H1 (cell line): ENCODE results near the gene CMPK2. TPM values are rescaled to one million over a fixed set of nuclear protein-coding genes. Genes with fewer than 3 reads are reported as not detected.

Experiments used
- CTCF ChIA-PET: fragments of 300-600 bp; sonication (Branson Sonifier 250); formaldehyde crosslinking; loops from one replicate; lab custom pipeline; 2021; ENCODE audit not compliant: partially characterized antibody; lab: Charles Lee
- POLR2A ChIA-PET: fragments of 300-600 bp; sonication (Branson Sonifier 250); formaldehyde crosslinking; loops from one replicate; lab custom pipeline; 2021; ENCODE audit warnings: inconsistent platforms; ENCODE audit not compliant: partially characterized antibody; lab: Charles Lee
- DNase-seq, 2 experiments: peaks; one replicate each; pipeline versions ENCODE4 v3.0.0 to v3.0.0-alpha.2; 2010 to 2022; ENCODE audit warnings: low spot score in 2 of 2, low read depth in 1 of 2, mixed read lengths in 1 of 2
- FAIRE-seq: peaks from 2 replicates; lab custom pipeline; 2011; peaks lifted over from hg19 to GRCh38; lab: Jason Lieb, UNC
- H2AFZ ChIP-seq: 2 replicates; pipeline ENCODE4 v1.8.1; 2012; ENCODE audit warnings: low read length, inconsistent platforms
- H2AK5ac ChIP-seq: 2 replicates; pipeline ENCODE4 v1.6.1; 2013; ENCODE audit warnings: low read depth, low read length
- H2BK120ac ChIP-seq: replicated peaks from 2 replicates; pipeline ENCODE3; 2013; ENCODE audit warnings: low read depth, low read length, inconsistent platforms
- H2BK12ac ChIP-seq: 2 replicates; pipeline ENCODE4 v1.6.1; 2013; ENCODE audit warnings: low read depth, low read length
- H2BK15ac ChIP-seq: 2 replicates; pipeline ENCODE4 v1.6.1; 2013; ENCODE audit warnings: low read length
- H2BK20ac ChIP-seq: 2 replicates; pipeline ENCODE4 v1.6.1; 2013; ENCODE audit warnings: low read length
- H2BK5ac ChIP-seq: 2 replicates; pipeline ENCODE4 v1.6.1; 2013; ENCODE audit warnings: low read depth, low read length
- H3K14ac ChIP-seq: 2 replicates; pipeline ENCODE4 v1.6.1; 2013; ENCODE audit warnings: inconsistent platforms; ENCODE audit not compliant: insufficient read length
- H3K18ac ChIP-seq: 2 replicates; pipeline ENCODE4 v1.6.1; 2013; ENCODE audit warnings: low read length; ENCODE audit errors: extremely low read depth
- H3K23ac ChIP-seq: 2 replicates; pipeline ENCODE4 v1.6.1; 2013; ENCODE audit warnings: inconsistent platforms; ENCODE audit not compliant: insufficient read length
- H3K23me2 ChIP-seq: 2 replicates; pipeline ENCODE4 v1.6.1; 2013; ENCODE audit warnings: low read depth, low read length
- H3K27ac ChIP-seq: 2 replicates; pipeline ENCODE4 v1.6.1; 2011; ENCODE audit warnings: low read depth, low read length, inconsistent platforms
- H3K27me3 ChIP-seq, 4 experiments: replicated peaks in 1 of 4; 1 replicate in 1 of 4; 2 replicates in 3 of 4; pipeline versions ENCODE4 v1.6.1 to v1.8.1; 2011 to 2013; ENCODE audit warnings: low read length in 3 of 4, mild to moderate bottlenecking in 3 of 4, inconsistent platforms in 2 of 4, mixed read lengths in 2 of 4, moderate library complexity in 1 of 4; ENCODE audit not compliant: control insufficient read depth in 3 of 4, insufficient read depth in 3 of 4; ENCODE audit errors: extremely low read depth in 1 of 4
- H3K36me3 ChIP-seq, 4 experiments: 2 replicates each; pipeline versions ENCODE4 v1.6.1 to v1.8.1; 2011 to 2013; ENCODE audit warnings: mild to moderate bottlenecking in 4 of 4, low read length in 3 of 4, moderate library complexity in 2 of 4, control low read depth in 1 of 4, inconsistent platforms in 1 of 4; ENCODE audit not compliant: insufficient read depth in 4 of 4, control insufficient read depth in 2 of 4
- H3K4ac ChIP-seq: replicated peaks from 2 replicates; pipeline ENCODE3; 2013; ENCODE audit warnings: low read length, low read depth, mixed read lengths, inconsistent platforms; ENCODE audit not compliant: insufficient read length
- H3K4me1 ChIP-seq, 4 experiments: replicated peaks in 1 of 4; 1 replicate in 1 of 4; 2 replicates in 3 of 4; pipeline versions ENCODE4 v1.6.1 to v1.8.1; 2011 to 2013; ENCODE audit warnings: low read length in 3 of 4, inconsistent platforms in 2 of 4, mixed read lengths in 1 of 4; ENCODE audit not compliant: insufficient read depth in 4 of 4, control insufficient read depth in 3 of 4
- H3K4me2 ChIP-seq, 2 experiments: 2 replicates each; pipeline versions ENCODE4 v1.6.1 to v1.8.1; 2011 to 2013; ENCODE audit warnings: low read depth in 2 of 2, low read length in 2 of 2, control low read depth in 1 of 2, inconsistent platforms in 1 of 2, mild to moderate bottlenecking in 1 of 2; ENCODE audit not compliant: insufficient read depth in 1 of 2
- H3K4me3 ChIP-seq, 4 experiments: fragments of 200-600, 300-600 bp in 1 of 4; sonication (generic), shearing (Covaris generic), sonication (Bioruptor Twin) in 1 of 4; 2 replicates each; pipeline versions ENCODE4 v1.5.1 to v1.8.1; 2011 to 2016; ENCODE audit warnings: low read length in 4 of 4, low read depth in 3 of 4, control low read depth in 2 of 4, inconsistent platforms in 2 of 4, mild to moderate bottlenecking in 2 of 4, mixed read lengths in 1 of 4, moderate library complexity in 1 of 4; ENCODE audit not compliant: insufficient read depth in 2 of 4; ENCODE audit errors: extremely low read depth in 1 of 4
- H3K56ac ChIP-seq: replicated peaks from 2 replicates; pipeline ENCODE3; 2013; ENCODE audit warnings: low read depth, mild to moderate bottlenecking, mixed read lengths, low read length, inconsistent platforms; ENCODE audit not compliant: insufficient read length
- H3K79me1 ChIP-seq: 2 replicates; pipeline ENCODE4 v1.6.1; 2013; ENCODE audit warnings: low read depth, low read length, control low read depth
- H3K79me2 ChIP-seq, 2 experiments: 2 replicates each; pipeline versions ENCODE4 v1.6.1 to v1.8.1; 2012 to 2013; ENCODE audit warnings: low read length in 2 of 2, mild to moderate bottlenecking in 2 of 2, inconsistent platforms in 1 of 2; ENCODE audit not compliant: insufficient read depth in 2 of 2, control insufficient read depth in 1 of 2
- H3K9ac ChIP-seq, 4 experiments: replicated peaks in 1 of 4; 1 replicate in 1 of 4; 2 replicates in 3 of 4; pipeline versions ENCODE4 v1.6.1 to v1.8.1; 2011 to 2013; ENCODE audit warnings: low read depth in 3 of 4, low read length in 3 of 4, control low read depth in 2 of 4, mild to moderate bottlenecking in 2 of 4, moderate library complexity in 2 of 4, inconsistent platforms in 1 of 4; ENCODE audit errors: extremely low read depth in 1 of 4
- H3K9me3 ChIP-seq, 2 experiments: 2 replicates each; pipeline versions ENCODE4 v1.6.1 to v1.8.1; 2012 to 2013; ENCODE audit warnings: mild to moderate bottlenecking in 2 of 2, moderate library complexity in 2 of 2, control low read depth in 1 of 2, inconsistent platforms in 1 of 2, low read depth in 1 of 2, low read length in 1 of 2, mixed read lengths in 1 of 2; ENCODE audit not compliant: insufficient read depth in 2 of 2
- H4K20me1 ChIP-seq, 2 experiments: replicated peaks in 1 of 2; 2 replicates each; pipeline versions ENCODE3 to v1.8.1; 2011 to 2013; ENCODE audit warnings: inconsistent platforms in 2 of 2, low read length in 2 of 2, mild to moderate bottlenecking in 1 of 2; ENCODE audit not compliant: insufficient read depth in 2 of 2, control insufficient read depth in 1 of 2
- H4K5ac ChIP-seq: 2 replicates; pipeline ENCODE4 v1.6.1; 2013; ENCODE audit warnings: low read length, low read depth, mixed read lengths, inconsistent platforms; ENCODE audit not compliant: insufficient read length
- H4K8ac ChIP-seq: 2 replicates; pipeline ENCODE4 v1.8.0; 2013; ENCODE audit warnings: mild to moderate bottlenecking, moderate library complexity, low read length, inconsistent platforms; ENCODE audit not compliant: insufficient read depth; ENCODE audit errors: extremely low read depth
- H4K91ac ChIP-seq: replicated peaks from 2 replicates; pipeline ENCODE3; 2013; ENCODE audit warnings: low read length, mixed read lengths, inconsistent platforms; ENCODE audit not compliant: insufficient read length
- BRCA1 ChIP-seq: IDR thresholded peaks from 2 replicates; pipeline ENCODE4 v1.6.1; 2012; ENCODE audit warnings: low read depth, low read length, improper control_type of control experiment
- ZNF274 ChIP-seq: IDR thresholded peaks from 2 replicates; pipeline ENCODE4 v1.7.0; 2012; ENCODE audit warnings: low read length, borderline replicate concordance; ENCODE audit errors: extremely low read depth
- WGBS, 2 experiments: shearing (Covaris generic) in 1 of 2; methylation state at CpG; one replicate each; pipeline versions ENCODE4 v1.1.6 to v1.1.7; 2013 to 2015; ENCODE audit warnings: low lambda C conversion rate in 2 of 2, mixed read lengths in 2 of 2, inconsistent platforms in 1 of 2, low coverage in 1 of 2, missing lambda C conversion rate in 1 of 2; ENCODE audit not compliant: insufficient replicate concordance in 2 of 2, insufficient coverage in 1 of 2, insufficient read length in 1 of 2; ENCODE audit errors: extremely low coverage in 1 of 2, missing lambda C conversion rate in 1 of 2; 5-methylcytosine and 5-hydroxymethylcytosine counted together
- polyA plus RNA-seq, 7 experiments: library from polyadenylated mRNA; depleted of rRNA in 3 of 7; stranded (reverse) in 5 of 7; unstranded in 2 of 7; fragments of >200 nt in 5 of 7; fragments of 200-250 nt in 2 of 7; gene quantifications; 1 replicate in 5 of 7; 2 replicates in 1 of 7; 4 replicates in 1 of 7; pipeline versions ENCODE4 v1.2.1 to v1.2.3, GENCODE V29; 2011 to 2013; ENCODE audit warnings: missing spikeins in 2 of 7, mixed read lengths in 2 of 7
- total RNA-seq: library from RNA; stranded (reverse); fragmentation: NEBNext Ultra II Directional; extraction: Animal tissue kit (Norgen Biotek cat#: 25700); gene quantifications from 2 replicates; pipeline ENCODE4 v1.2.1, GENCODE V29; 2021
- TF ChIP-seq, protein P1 (sequence below): IDR thresholded peaks from 2 replicates; pipeline ENCODE4 v1.6.1; 2012; ENCODE audit warnings: inconsistent platforms

Gene CMPK2
- total and polyA plus RNA-seq, 2 of the 8 experiments (the other 6 are each of a cell fraction or from before 2014, with no cell fraction given), result 0.28 to 0.53 TPM

- peaks cover 4% of the 10 kb centered on the region in 2 experiments; a peak in 3 of 4 replicates for H3K9me3 ChIP-seq
- 82% methylated on average over 1 of the region's 1 CpG; no CpG with 5 or more reads in 1 of the 2 experiments for WGBS, 2 experiments
- no peaks in the 10 kb centered on the region for H3K36me3 ChIP-seq
- H3K79me2 ChIP-seq, result no peaks in the 10 kb centered on the region
- no peak overlapping the region for H2BK5ac ChIP-seq
- no peak overlapping the region for H4K5ac ChIP-seq
- H3K27ac ChIP-seq, result no peak overlapping the region
- H3K18ac ChIP-seq, result no peak overlapping the region
- ChIA-PET CTCF (interaction anchor here (1.5 to 1.6 kb wide), 3 partner anchors 13 to 36 kb away, joined by 4 to 7 read pairs (median 4); partner anchors contain the start of gene RNF144A), POLR2A (no interaction called here)
- no peak overlapping the region for H3K14ac ChIP-seq
- no peaks in the 10 kb centered on the region for H4K20me1 ChIP-seq
- H3K23me2 ChIP-seq, result no peaks in the 10 kb centered on the region
- H2AK5ac ChIP-seq, result no peak overlapping the region
- no peak overlapping the region for H3K9ac ChIP-seq
- FAIRE-seq (no peak), DNase-seq (no peak)
- H3K4me2 ChIP-seq, result no peak overlapping the region
- H3K79me1 ChIP-seq, result no peaks in the 10 kb centered on the region
- H4K91ac ChIP-seq, result no peak overlapping the region
- no peak overlapping the region for H4K8ac ChIP-seq
- H2BK20ac ChIP-seq, result no peak overlapping the region
- H3K4me1 ChIP-seq, result no peaks in the 10 kb centered on the region
- no peak overlapping the region for H3K4me3 ChIP-seq
- H3K56ac ChIP-seq, result no peak overlapping the region
- no peak overlapping the region for H2BK12ac ChIP-seq
- no peak overlapping the region for H3K4ac ChIP-seq
- H3K23ac ChIP-seq, result no peak overlapping the region
- H2BK120ac ChIP-seq, result no peak overlapping the region
- no peak for TF ChIP-seq BRCA1
- no peak for TF ChIP-seq ZNF274
- TF ChIP-seq, protein P1, sequence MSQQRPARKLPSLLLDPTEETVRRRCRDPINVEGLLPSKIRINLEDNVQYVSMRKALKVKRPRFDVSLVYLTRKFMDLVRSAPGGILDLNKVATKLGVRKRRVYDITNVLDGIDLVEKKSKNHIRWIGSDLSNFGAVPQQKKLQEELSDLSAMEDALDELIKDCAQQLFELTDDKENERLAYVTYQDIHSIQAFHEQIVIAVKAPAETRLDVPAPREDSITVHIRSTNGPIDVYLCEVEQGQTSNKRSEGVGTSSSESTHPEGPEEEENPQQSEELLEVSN, result no peak
- no peaks in the 10 kb centered on the region for H3K27me3 ChIP-seq
- H2BK15ac ChIP-seq, result no peak overlapping the region
- no peak overlapping the region for H2AFZ ChIP-seq
Measured at GRCh38 chr2:6881046-6881445, 15.3 kb upstream of the CMPK2 start.
